HL-60 (cell line): ENCODE results near the gene PRDM16.

ENCODE experiments used
- DNase-seq, 2 experiments: peaks; one replicate each; pipeline ENCODE4 v3.0.0-alpha.2; 2010 to 2020; ENCODE audit warnings: low read depth in 1 of 2, low spot score in 1 of 2
- H3K27ac ChIP-seq: fragments of 250-450 bp; sonication (Bioruptor Pico); replicated peaks from 2 replicates; pipeline ENCODE4 v1.5.1; 2020; ENCODE audit warnings: mild to moderate bottlenecking, moderate library complexity
- H3K27me3 ChIP-seq: fragments of 250-450 bp; sonication (Bioruptor Pico); 2 replicates; pipeline ENCODE4 v1.5.1; 2021; ENCODE audit warnings: mild to moderate bottlenecking, moderate library complexity; ENCODE audit not compliant: insufficient read depth, poor library complexity, severe bottlenecking
- H3K4me3 ChIP-seq: replicated peaks from 2 replicates; pipeline ENCODE4 v1.5.1; 2011; ENCODE audit warnings: mild to moderate bottlenecking, control low read depth, low read length; ENCODE audit not compliant: insufficient read depth
- GABPA ChIP-seq: IDR thresholded peaks from 2 replicates; pipeline ENCODE4 v1.6.1; 2012; ENCODE audit warnings: low read depth
- POLR2AphosphoS5 ChIP-seq: IDR thresholded peaks from 2 replicates; pipeline ENCODE4 v1.6.1; 2012; ENCODE audit warnings: low read depth
- SPI1 ChIP-seq: IDR thresholded peaks from 2 replicates; pipeline ENCODE4 v1.6.1; 2012; ENCODE audit warnings: low read depth, mild to moderate bottlenecking, borderline replicate concordance
- TF ChIP-seq, protein P1 (sequence below): IDR thresholded peaks from 2 replicates; pipeline ENCODE4 v1.6.1; 2012; ENCODE audit warnings: low read depth; ENCODE audit not compliant: insufficient replicate concordance
- TF ChIP-seq, protein P2 (sequence below): IDR thresholded peaks from one replicate; pipeline ENCODE4 v1.5.1; 2011; ENCODE audit warnings: low read length, control low read depth, inconsistent platforms; ENCODE audit not compliant: insufficient read depth

PRDM16 gene

DNA sequence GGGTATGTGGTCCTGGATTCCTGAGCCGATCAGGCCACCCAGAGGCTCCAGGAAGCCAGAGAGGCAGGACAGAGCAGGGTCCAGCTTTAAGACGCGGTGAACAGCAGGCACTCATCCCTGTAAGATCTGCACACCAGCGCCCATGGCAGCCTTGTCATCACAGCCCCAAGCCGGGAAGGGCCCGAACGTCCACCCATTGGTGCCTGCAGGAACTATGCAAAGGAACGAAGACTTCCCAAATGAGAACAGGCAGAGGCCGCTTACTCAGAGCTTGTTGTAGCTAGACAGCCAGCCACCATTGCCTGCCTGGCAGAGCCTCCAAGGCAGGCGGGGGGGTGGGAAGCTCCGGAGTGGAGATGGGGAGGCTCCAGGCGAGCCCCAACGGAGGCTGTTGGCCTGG, 373.3 kb downstream of the PRDM16 start:
- no peaks in the 10 kb centered on the region for H3K27me3 ChIP-seq
- no peak overlapping the region for H3K27ac ChIP-seq
- TF ChIP-seq GABPA (no peak), POLR2AphosphoS5 (no peak), SPI1 (no peak)
- TF ChIP-seq, protein P1, sequence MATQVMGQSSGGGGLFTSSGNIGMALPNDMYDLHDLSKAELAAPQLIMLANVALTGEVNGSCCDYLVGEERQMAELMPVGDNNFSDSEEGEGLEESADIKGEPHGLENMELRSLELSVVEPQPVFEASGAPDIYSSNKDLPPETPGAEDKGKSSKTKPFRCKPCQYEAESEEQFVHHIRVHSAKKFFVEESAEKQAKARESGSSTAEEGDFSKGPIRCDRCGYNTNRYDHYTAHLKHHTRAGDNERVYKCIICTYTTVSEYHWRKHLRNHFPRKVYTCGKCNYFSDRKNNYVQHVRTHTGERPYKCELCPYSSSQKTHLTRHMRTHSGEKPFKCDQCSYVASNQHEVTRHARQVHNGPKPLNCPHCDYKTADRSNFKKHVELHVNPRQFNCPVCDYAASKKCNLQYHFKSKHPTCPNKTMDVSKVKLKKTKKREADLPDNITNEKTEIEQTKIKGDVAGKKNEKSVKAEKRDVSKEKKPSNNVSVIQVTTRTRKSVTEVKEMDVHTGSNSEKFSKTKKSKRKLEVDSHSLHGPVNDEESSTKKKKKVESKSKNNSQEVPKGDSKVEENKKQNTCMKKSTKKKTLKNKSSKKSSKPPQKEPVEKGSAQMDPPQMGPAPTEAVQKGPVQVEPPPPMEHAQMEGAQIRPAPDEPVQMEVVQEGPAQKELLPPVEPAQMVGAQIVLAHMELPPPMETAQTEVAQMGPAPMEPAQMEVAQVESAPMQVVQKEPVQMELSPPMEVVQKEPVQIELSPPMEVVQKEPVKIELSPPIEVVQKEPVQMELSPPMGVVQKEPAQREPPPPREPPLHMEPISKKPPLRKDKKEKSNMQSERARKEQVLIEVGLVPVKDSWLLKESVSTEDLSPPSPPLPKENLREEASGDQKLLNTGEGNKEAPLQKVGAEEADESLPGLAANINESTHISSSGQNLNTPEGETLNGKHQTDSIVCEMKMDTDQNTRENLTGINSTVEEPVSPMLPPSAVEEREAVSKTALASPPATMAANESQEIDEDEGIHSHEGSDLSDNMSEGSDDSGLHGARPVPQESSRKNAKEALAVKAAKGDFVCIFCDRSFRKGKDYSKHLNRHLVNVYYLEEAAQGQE = no peak
- TF ChIP-seq, protein P2, sequence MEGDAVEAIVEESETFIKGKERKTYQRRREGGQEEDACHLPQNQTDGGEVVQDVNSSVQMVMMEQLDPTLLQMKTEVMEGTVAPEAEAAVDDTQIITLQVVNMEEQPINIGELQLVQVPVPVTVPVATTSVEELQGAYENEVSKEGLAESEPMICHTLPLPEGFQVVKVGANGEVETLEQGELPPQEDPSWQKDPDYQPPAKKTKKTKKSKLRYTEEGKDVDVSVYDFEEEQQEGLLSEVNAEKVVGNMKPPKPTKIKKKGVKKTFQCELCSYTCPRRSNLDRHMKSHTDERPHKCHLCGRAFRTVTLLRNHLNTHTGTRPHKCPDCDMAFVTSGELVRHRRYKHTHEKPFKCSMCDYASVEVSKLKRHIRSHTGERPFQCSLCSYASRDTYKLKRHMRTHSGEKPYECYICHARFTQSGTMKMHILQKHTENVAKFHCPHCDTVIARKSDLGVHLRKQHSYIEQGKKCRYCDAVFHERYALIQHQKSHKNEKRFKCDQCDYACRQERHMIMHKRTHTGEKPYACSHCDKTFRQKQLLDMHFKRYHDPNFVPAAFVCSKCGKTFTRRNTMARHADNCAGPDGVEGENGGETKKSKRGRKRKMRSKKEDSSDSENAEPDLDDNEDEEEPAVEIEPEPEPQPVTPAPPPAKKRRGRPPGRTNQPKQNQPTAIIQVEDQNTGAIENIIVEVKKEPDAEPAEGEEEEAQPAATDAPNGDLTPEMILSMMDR = no peak
- H3K4me3 ChIP-seq = no peak overlapping the region
- no peak for DNase-seq

DNA sequence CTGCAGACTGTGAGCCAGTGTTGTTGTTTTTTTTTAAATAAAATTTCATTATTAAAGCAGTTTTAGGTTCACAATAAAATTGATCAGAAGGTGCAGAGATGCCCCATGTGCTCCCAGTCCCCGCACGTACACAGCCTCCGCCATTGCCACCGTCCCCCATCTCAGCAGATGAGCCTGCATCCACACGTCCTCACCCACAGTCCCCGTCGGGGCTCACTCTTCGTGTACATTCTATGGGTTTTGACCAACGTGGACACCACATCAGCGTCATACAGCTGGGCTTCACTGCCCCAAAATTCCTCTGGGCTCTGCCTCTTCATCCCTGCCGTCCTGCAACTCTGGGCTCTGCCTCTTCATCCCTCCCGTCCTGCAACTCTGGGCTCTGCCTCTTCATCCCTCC, 373.9 kb downstream of the PRDM16 start:
- no peak overlapping the region for H3K27ac ChIP-seq
- no peak for TF ChIP-seq POLR2AphosphoS5
- TF ChIP-seq SPI1 = no peak
- TF ChIP-seq, protein P2 = no peak
- TF ChIP-seq GABPA = no peak
- TF ChIP-seq, protein P1 = no peak
- no peak for DNase-seq
- no peaks in the 10 kb centered on the region for H3K27me3 ChIP-seq
- no peak overlapping the region for H3K4me3 ChIP-seq

DNA sequence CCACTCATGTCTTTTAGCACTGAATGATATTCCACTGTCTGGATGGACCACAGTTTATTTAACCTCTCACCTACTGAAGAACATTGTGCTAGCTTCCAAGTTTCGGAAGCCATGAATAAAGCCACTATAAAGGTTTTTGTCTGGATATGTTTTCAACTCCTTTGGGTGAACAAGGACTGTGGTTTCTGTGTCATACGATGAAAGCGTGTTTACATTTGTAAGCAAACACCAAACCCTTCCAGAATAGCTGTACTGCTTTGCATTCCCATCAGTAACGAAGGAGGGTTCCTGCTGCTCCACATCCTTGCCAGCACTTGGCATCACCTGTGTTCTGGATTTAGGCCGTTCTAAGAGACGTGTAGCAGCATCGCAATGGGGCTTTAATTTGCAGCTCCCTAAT, 374.8 kb downstream of the PRDM16 start:
- TF ChIP-seq, protein P1 = no peak
- TF ChIP-seq, protein P2 = no peak
- TF ChIP-seq GABPA (no peak), POLR2AphosphoS5 (no peak), SPI1 (no peak)
- Histone ChIP-seq H3K27ac (no peak overlapping the region), H3K4me3 (no peak overlapping the region), H3K27me3 (no peaks in the 10 kb centered on the region)
- DNase-seq = no peak
